K562 (cell line): Measurements from ENCODE around the gene SPOCK2. TPM values are rescaled to one million over a fixed set of nuclear protein-coding genes. Genes with fewer than 3 reads are reported as not detected.

Experiments used
- DACH1 ChIP-seq: fragments of 450-650 bp; IDR thresholded peaks from 2 replicates; pipeline ENCODE4 v1.6.1; 2018; ENCODE audit not compliant: partially characterized antibody
- ELK1 ChIP-seq: sonication (generic); formaldehyde crosslinking; IDR thresholded peaks from 2 replicates; pipeline ENCODE4 v1.8.1; 2022; ENCODE audit warnings: missing genetic modification reagents
- EP300 ChIP-seq: IDR thresholded peaks from 2 replicates; pipeline ENCODE4 v1.6.1; 2012; ENCODE audit warnings: low read length, improper control_type of control experiment
- ETV5 ChIP-seq: sonication (generic); formaldehyde crosslinking; IDR thresholded peaks from 2 replicates; pipeline ENCODE4 v1.4.0; 2020; ENCODE audit warnings: low read depth, mild to moderate bottlenecking, missing genetic modification reagents
- FOXK2 ChIP-seq, 2 experiments: fragments of 450-650 bp; IDR thresholded peaks in 1 of 2; conservative IDR thresholded peaks in 1 of 2; 2 replicates each; pipeline ENCODE4 v1.6.1; 2016; ENCODE audit warnings: low read depth in 2 of 2, mild to moderate bottlenecking in 1 of 2
- MAFK ChIP-seq: IDR thresholded peaks from 2 replicates; pipeline ENCODE4 v1.6.1; 2011; ENCODE audit warnings: low read length, improper control_type of control experiment
- MBD2 ChIP-seq: sonication (generic); IDR thresholded peaks from 2 replicates; pipeline ENCODE4 v1.6.1; 2016; ENCODE audit warnings: low read depth, borderline replicate concordance
- MCM3 ChIP-seq: fragments of 450-650 bp; IDR thresholded peaks from 2 replicates; pipeline ENCODE4 v1.6.1; 2016
- MYBL2 ChIP-seq, 2 experiments: fragments of 450-650 bp in 1 of 2; sonication (generic) in 1 of 2; formaldehyde crosslinking in 1 of 2; IDR thresholded peaks; 2 replicates each; pipeline versions ENCODE4 v1.6.1 to v1.8.1; 2017 to 2022; ENCODE audit warnings: borderline replicate concordance in 1 of 2, inconsistent platforms in 1 of 2, low read depth in 1 of 2, mild to moderate bottlenecking in 1 of 2, missing genetic modification reagents in 1 of 2, moderate library complexity in 1 of 2
- NFIC ChIP-seq: fragments of 450-650 bp; IDR thresholded peaks from 2 replicates; pipeline ENCODE4 v1.6.1; 2017; ENCODE audit warnings: mild to moderate bottlenecking, inconsistent platforms
- NONO ChIP-seq, 2 experiments: fragments of 200-400 bp in 1 of 2; fragments of 450-650 bp in 1 of 2; formaldehyde crosslinking in 1 of 2; IDR thresholded peaks; 2 replicates each; pipeline ENCODE4 v1.6.1; 2017; ENCODE audit warnings: low read depth in 2 of 2, mild to moderate bottlenecking in 2 of 2, moderate library complexity in 2 of 2, low read length in 1 of 2
- NR3C1 ChIP-seq: sonication (generic); formaldehyde crosslinking; IDR thresholded peaks from 2 replicates; pipeline ENCODE4 v1.8.1; 2022; ENCODE audit warnings: missing genetic modification reagents
- RREB1 ChIP-seq: fragments of 250-450 bp; sonication (Bioruptor Pico); IDR thresholded peaks from 2 replicates; pipeline ENCODE4 v1.4.0; 2020
- SMARCC2 ChIP-seq: fragments of 450-650 bp; IDR thresholded peaks from 2 replicates; pipeline ENCODE4 v1.6.1; 2017; ENCODE audit warnings: antibody characterized with exemption, moderate library complexity, mild to moderate bottlenecking, low read depth
- SRSF1 ChIP-seq: fragments of 200-400 bp; formaldehyde crosslinking; IDR thresholded peaks from 2 replicates; pipeline ENCODE4 v1.6.1; 2017; ENCODE audit warnings: mild to moderate bottlenecking, low read depth, low read length, moderate library complexity
- TFE3 ChIP-seq: fragments of 450-650 bp; formaldehyde crosslinking; IDR thresholded peaks from 2 replicates; pipeline ENCODE4 v1.4.0; 2020; ENCODE audit warnings: mild to moderate bottlenecking, mixed read lengths
- ZEB2 ChIP-seq: fragments of 450-650 bp; IDR thresholded peaks from 2 replicates; pipeline ENCODE4 v1.6.1; 2016
- ZNF354B ChIP-seq: fragments of 250-450 bp; sonication (Bioruptor Pico); IDR thresholded peaks from 2 replicates; pipeline ENCODE4 v1.4.0; 2020
- ZNF79 ChIP-seq: fragments of 250-450 bp; sonication (Bioruptor Pico); IDR thresholded peaks from 2 replicates; pipeline ENCODE4 v1.4.0; 2020; ENCODE audit warnings: low read depth, mild to moderate bottlenecking, moderate library complexity
- polyA plus RNA-seq, 8 experiments: library from polyadenylated mRNA; depleted of rRNA in 4 of 8; stranded (reverse) in 5 of 8; unstranded in 3 of 8; fragments of >200 nt; fragmentation: Nextera tagmentation in 2 of 8; fragmentation: Illumina TruSeq in 1 of 8; extraction: Ambion mirVana in 2 of 8; extraction: Trizol in 1 of 8; gene quantifications; 2 replicates each; pipeline versions ENCODE4 v1.2.1 to v1.2.3, GENCODE V29; 2011 to 2014; ENCODE audit warnings: inconsistent platforms in 1 of 8, missing spikeins in 1 of 8
- total RNA-seq, 7 experiments: library from RNA; depleted of rRNA in 6 of 7; stranded (reverse); fragments of >200 nt in 6 of 7; fragmentation: Illumina TruSeq in 2 of 7; extraction: Trizol in 2 of 7; gene quantifications; 2 replicates each; pipeline versions ENCODE4 v1.2.1 to v1.2.3, GENCODE V29; 2011 to 2021; ENCODE audit warnings: low replicate concordance in 1 of 7

The SPOCK2 gene
- total and polyA plus RNA-seq, 9 of the 15 experiments (the other 6 are each of a cell fraction or from before 2014, with no cell fraction given), result 0.04 to 0.86 (median 0.11) TPM; not detected in 2

- TF ChIP-seq SRSF1, result no peak
- TF ChIP-seq RREB1 (CRISPR knock-in tag), result no peak; the same call in 1 of the 2 replicates
- TF ChIP-seq ETV5, result no peak
- peak; percentile 61 for TF ChIP-seq DACH1
- TF ChIP-seq MBD2, result 0 out of 2 replicates have a peak, but pooled peaks have one; percentile 25
- TF ChIP-seq FOXK2 (conservative IDR thresholded peaks at IDR 0.05 in 1 of 2, IDR thresholded peaks at IDR 0.05 in 1 of 2; ENCODE audit: low read depth in 2 of 2), result 0 out of 4 replicates have a peak, but pooled peaks of 1 of the 2 experiments have one; percentile 30
- no peak for TF ChIP-seq MYBL2 (IDR thresholded peaks at IDR 0.05; ENCODE audit: low read depth)
- no peak for TF ChIP-seq MYBL2 (CRISPR knock-in tag; IDR thresholded peaks at IDR 0.05; ENCODE audit: borderline replicate concordance)
- TF ChIP-seq MAFK, result peak; percentile 31; the same call in 1 of the 2 replicates
- TF ChIP-seq TFE3 (CRISPR knock-in tag), result no peak
- TF ChIP-seq EP300, result peak; percentile 71
- no peak for TF ChIP-seq NR3C1
- no peak for TF ChIP-seq NONO (IDR thresholded peaks at IDR 0.05; ENCODE audit: low read depth in 2 of 2, low read length in 1 of 2)
- TF ChIP-seq ELK1 (CRISPR knock-in tag), result no peak
- TF ChIP-seq ZNF354B (CRISPR knock-in tag), result no peak
- no peak for TF ChIP-seq MCM3
- 0 out of 2 replicates have a peak, but pooled peaks have one; percentile 31 for TF ChIP-seq ZEB2
- no peak for TF ChIP-seq ZNF79 (CRISPR knock-in tag)
- peak; percentile 80 for TF ChIP-seq NFIC
- TF ChIP-seq SMARCC2, result peak; percentile 95
Measured at GRCh38 chr10:72097448-72098300, 9.3 kb upstream of the SPOCK2 start (continued).
